Glomerular endothelial cell (primary cell): ENCODE results near the gene ARL4D. TPM values are rescaled to one million over a fixed set of nuclear protein-coding genes. Genes with fewer than 3 reads are reported as not detected.
"Not testable (repeated sequence)": the region's sequence is repeated elsewhere in the genome, so short reads cannot be mapped to it uniquely, and the experiment has no call there.

Experiments
- DNase-seq: peaks from one replicate; pipeline ENCODE4 v3.0.0-alpha.2; 2011; ENCODE audit warnings: low read depth, low spot score; ENCODE audit errors: extremely low read depth
- total RNA-seq: library from RNA; depleted of rRNA; stranded (reverse); fragments of >200 nt; gene quantifications from 2 replicates; pipeline ENCODE4 v1.2.3, GENCODE V29; 2015

The ARL4D gene
- total RNA-seq, 1 donor from 2014 or later = 2.1 TPM

- DNase-seq = not testable (repeated sequence)
Observed at GRCh38 chr17:43419375-43419882, 20.6 kb downstream of the ARL4D start.

DNA sequence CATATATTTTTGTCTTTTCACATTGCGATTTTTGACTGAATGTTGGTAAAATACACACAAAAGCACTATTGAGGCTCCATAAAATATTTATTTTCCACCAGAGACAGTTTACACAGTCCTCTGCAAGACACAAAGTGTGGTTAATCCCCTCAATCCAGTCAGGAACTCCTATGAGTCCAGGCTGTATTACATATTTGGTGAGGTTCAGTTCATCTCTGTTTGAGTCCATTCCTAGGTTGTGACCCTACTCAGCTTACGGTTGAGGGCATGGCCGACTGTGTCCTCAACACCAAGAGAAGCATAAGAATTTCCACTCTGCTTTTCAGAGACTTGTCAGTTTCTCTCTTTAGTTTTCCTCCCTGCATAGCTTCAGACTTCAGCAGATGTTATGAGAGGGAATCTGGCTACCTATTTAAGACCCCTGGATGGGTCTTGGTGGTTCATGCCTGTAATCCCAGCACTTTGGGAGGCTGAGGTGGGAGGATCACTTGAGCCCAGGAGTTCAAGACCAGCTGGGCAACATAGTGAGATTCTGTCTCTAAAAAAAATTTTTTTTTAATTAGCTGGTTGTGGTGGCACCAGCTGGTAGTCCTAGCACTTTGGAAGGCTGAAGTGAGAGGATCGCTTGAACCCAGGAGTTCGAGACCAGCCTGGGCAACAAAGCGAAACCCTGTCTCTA is 25.1 kb downstream of the ARL4D start:
- DNase-seq = no peak

DNA sequence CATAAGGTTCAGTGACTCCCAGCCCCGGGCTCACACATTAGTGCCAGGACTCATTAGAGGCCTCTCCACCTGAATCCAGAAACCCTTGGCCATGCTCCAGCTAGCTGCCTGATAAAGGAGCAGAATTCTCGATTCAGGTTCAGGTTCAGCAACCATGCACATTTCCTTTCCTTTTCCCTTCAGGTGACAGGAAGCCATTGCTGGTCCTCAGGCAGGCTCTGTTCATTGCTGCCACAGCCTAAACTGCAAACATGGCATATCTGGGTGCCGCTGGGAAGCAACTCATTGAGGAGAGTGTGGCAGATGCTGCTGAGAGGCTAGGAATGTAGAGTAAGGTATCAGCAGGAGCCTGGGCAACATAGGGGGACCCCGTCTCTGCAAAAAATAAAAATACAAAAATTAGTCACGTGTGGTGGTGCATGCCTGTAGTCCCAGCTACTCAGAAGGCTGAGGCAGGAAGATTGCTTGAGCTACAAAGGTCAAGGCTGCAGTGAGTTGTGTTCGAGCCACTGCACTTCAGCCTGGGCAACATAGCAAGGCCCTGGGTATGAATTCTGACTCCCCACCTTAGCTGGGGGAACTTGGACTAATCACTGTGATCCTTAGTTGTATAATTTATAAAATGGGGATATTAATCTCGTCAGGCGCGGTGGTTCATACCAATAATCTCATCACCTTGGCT is 28.7 kb downstream of the ARL4D start:
- DNase-seq = no peak

DNA sequence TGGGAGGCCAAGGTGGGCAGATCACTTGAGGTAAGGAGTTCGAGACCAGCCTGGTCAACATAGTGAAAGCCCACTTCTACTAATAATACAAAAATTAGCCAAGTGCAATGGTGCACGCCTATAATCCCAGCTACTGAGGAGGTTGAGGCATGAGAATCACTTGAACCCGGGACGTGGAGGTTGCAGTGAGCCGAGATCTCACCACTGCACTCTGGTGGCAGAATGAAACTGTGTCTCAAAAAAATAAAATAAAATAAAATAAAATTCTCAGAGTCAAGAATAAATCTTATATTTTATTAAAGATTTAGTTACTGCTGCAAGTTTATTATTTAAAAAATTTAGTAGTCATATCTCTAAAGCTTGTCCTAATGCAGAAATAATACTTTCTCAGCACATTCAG is 29.7 kb downstream of the ARL4D start:
- DNase-seq = no peak

DNA sequence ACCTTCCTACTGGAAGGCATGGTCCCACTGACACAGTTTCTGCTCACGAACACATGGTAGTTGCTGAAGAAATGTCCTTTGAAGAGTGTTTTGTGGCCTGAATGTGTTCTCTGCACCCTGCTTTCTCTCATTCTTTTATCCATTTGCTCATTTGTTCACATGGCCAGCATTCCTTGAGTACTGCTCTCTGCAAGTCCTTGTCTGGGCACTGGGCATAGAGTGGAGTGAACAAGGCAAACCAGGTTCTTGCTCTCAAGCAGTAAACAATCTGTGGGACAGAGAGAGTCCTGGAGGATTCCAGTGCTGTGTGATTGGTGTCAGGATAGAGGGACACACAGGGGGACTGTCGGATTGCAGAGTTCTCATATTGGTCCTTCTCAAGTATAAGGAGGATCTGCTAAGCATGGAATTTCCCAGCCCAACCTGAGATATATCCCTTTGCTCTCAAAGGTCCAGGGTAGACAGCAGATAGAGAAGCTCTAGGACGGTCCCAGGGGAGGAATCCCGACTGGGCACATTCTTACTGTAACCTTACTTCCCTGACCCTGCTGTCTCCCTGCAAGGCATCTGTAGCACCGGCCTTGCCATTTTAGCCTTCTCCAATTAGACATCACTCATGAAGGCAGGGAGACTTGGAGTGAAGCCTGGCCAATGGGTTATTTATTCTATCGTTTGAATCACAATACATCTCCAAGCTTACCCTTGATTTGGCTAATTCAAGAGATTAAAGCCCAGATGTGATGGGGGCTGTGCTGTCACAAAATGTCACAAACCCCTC is 32.3 kb downstream of the ARL4D start:
- no peak for DNase-seq

DNA sequence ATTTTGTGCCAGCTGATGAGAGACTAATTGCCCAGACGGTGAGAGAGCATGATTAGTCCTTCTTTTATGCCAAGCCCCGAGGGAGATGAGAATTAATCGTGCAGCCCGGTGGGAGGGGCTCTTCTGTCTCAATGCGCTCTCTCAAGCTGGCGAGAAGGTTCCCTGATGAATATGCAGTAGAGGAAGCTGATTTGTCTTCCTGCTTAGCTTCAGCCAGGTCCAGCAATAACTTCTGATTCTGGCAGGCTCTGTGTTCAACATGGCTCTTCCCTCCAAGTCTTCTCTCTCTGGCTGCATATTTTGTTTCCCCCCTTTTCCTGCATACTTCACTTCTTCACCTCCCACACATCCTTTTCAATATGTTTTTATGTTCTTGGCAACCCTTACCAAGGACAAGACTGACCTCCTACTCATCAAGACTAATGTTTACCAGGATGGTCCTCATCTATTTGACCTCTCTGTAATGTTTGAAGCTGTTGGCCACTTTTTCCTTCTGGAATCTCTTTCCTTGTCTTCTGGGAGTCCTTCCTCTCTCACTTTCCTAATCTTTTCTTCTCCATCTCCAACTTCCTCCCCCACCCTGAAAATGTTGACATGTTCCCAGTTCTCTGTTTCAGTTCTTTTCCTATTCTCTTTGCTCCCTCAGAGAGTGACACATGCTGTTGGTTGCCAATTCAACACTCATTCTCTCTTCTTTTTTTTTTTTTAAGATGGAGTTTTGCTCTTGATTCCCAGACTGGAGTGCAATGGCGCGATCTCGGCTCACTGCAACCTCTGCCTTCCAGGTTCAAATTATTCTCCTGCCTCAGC is 33.1 kb downstream of the ARL4D start:
- no peak for DNase-seq

- no peak for DNase-seq
Observed at GRCh38 chr17:43434902-43435319, 36.1 kb downstream of the ARL4D start.

GRCh38 chr17:43437756-43438155 is 39.0 kb downstream of the ARL4D start:
- no peak for DNase-seq

DNA sequence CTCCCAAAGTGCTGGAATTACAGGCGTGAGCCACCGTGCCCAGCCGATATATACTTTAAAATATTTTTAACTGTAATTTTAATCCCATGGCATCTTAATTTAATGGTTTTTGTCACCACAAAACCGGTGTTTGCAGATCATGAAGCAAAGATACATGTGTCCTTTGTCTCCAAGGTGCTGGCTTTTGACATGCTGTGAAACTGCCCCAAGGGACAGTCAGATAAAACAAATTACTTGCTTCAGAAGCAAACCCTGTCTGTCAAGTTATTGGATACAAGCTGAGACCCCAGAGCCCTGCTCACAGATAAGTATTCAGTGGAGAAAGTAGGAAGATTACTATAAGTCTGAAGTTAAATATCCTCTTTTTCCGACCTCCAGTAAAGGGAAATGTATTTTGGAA is 39.8 kb downstream of the ARL4D start:
- DNase-seq = no peak

DNA sequence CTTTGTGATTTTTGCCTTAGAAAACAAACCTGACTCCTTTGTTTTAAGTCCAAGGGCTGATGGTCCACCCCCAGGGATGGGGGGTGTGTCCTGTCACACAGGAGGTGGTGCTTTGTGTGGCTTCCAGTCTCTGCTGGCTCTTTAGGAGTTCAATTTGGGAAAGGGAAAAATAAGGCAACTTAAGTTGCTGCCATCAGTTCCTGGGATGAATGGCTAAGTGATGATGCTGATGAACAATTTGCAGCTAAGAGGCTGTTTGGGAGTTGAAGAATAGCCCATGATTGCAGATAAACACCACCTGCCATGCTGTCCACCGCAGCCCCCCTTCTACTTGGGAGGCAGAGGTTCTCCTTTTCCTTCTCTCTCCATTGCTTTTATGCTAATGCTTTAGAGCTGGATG is 40.2 kb downstream of the ARL4D start:
- DNase-seq = no peak

DNA sequence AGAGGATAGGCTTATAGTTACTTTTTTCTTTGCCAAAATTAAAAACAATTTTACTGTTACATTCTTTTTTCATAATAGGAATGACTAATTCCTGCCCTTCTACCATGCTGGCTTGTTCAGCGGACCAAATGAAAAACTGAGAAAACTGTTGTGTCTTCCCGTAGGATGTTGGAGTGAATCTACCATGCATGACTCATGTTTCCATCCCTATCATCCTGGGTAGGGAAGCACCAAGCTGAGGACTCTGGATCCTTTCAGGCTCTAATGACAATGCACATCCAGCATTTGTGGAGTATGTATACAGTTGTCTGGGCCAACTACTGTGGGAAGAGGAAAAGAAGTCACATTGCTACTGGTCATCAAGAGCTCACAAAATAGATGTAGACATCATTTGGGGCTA is 43.9 kb downstream of the ARL4D start:
- no peak for DNase-seq

DNA sequence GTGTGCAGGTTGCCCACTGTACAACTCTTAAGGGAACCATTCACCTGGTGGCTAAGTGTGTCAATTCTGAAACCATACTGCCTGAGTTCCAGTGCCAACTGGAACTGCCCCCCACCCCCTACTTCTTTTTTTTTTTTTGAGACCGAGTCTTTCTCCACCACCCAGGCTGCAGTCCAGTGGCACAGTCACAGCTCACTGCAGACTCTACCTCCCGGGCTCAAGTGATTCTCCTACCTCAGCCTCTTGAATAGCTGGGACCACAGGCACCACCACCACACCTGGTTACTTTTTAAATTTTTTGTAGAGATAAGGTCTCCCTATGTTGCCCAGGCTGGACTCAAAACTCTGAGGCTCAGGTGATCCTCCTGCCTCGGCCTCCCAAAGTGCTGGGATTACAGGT is 44.6 kb downstream of the ARL4D start:
- DNase-seq = no peak

DNA sequence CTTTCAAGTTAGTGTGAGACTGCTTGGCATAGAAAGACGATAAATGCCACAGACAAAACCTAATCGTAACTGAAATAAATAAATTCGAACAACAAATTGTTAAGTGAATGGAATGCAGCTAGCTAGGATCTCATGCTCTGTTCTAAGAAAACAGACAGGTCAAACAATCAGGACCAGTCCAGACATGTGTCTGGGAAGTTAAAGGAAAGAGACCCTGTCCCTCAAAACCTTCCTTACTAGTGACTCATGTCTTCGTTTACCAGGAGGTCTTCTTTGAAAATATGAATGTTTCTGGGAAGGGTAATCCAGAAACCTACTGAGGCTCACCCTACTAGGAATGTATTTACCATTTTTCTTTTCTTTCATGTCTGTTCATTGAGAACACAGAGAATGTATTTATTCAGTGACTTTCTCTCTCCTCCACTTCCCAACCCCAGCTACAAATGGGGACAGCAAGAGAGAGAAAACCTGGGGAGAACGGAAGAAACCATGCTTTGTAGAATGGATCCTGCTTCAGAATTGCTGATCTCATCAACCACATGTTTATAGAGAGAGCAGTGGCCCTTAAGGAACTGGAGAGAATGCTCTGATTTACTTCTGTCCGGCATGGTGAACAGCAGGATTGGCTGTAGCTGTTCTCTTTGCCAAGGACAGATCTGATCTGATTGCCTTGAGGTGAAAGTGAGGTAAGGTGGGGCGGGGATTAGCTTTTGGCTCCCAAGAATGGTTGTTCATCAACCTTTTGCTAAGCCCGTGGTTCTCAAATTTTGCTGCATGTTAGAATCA is 45.6 kb downstream of the ARL4D start:
- no peak for DNase-seq

DNA sequence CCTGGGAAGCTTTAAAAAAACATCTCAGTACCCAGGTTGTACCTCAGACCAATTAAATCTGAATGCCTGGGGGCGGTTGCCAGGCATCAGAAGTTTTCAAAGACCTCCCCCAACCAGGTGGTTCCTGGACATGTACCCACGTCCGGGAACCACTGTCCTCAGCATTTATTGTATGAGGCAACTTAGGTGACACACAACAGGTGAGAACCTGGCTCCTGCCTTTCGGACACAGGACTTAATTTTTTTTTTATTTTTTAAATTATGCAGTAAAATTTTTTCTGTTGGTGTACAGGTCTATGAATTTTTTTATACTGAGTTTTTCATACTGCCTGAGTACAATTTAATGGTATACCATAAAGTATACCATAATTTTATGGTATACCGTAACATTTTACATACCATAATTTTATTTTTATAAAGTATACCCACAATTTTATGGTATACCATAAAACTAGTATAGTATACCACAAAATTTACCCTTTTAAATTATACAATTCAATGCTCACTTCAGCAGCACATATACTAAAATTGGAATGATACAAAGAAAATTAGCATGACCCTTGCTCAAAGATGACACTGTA is 46.3 kb downstream of the ARL4D start:
- no peak for DNase-seq

GRCh38 chr17:43446773-43447172 is 48.0 kb downstream of the ARL4D start:
- DNase-seq = no peak

DNA sequence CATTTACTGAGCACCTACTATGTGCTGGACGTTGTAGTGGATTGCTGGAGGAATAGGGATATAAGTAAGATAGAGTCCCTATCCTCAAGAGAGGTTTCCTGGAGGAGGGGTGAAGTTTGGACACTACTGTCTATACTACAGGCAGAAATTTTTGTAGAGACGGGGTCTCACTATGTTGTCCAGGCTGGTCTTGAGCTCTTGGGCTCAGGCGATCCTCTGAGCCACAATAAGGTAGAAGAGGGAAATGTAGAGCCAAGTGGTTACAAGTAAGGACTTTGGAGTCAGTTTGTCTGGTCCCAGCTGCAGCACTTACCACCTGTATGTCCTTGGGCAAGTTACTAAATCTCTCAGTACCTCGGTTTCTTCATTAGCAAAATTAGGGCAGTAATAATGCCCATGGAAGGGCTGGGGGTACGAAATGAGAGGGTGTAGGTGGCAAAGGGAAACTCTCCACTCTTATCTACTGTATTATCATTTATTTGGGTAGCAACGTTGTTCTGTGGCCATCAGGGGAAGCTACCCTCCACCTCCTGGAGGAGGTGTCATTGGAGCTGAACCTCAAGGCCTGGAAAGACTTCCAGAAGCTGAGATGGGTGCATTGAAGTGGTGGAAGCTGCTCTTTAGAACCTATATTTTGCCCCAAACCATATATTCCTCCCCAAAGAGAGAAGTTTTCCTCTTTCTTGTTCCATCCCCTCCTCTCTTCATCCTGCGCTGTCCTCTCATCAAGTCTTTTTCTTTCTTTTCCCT is 50.1 kb downstream of the ARL4D start:
- DNase-seq = no peak

DNA sequence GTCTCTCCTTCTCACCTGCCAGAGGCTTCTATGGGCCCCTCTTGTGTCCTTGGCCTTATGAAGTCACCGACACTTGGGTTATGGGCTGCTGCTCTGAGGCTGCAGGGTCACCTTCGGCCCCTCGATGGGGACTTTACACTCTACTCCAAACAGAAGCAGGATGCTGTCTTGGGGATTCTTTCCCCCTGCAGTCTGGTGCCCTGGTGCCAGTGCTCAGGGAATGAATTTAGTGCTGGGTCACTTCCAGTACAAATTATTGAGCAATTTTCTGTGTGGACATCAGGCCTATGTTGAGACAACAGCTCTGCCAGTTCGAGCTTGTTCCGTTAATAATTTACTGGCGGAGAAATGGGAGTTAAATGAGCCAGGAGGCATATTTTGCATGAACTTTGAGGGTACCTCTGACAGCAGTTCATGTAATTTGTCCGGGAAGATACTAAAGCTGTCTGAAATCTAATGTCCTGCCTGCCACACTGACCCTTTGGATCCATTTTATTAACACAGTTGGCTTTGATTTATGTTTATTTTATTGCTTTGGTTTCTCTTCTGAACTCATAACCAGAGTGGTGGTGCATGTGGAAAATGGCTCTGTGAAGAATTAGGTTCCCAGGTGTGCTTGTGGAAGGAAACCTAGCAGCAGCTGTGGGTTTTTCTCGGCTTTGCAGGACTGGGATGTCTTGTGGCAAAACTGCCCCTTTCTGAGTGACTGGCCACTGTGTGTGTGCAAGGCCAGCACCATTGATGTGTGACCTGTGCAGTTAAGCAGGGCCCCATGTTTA is 50.9 kb downstream of the ARL4D start:
- no peak for DNase-seq
